ENCODE results near the gene FAM234A. TPM values are rescaled to one million over a fixed set of nuclear protein-coding genes. Genes with fewer than 3 reads are reported as not detected.
"Not testable (repeated sequence)": the region's sequence is repeated elsewhere in the genome, so short reads cannot be mapped to it uniquely, and the experiment has no call there.

The FAM234A gene
- total RNA-seq, 1 experiment from 2014 or later = 28.3 TPM

DNA sequence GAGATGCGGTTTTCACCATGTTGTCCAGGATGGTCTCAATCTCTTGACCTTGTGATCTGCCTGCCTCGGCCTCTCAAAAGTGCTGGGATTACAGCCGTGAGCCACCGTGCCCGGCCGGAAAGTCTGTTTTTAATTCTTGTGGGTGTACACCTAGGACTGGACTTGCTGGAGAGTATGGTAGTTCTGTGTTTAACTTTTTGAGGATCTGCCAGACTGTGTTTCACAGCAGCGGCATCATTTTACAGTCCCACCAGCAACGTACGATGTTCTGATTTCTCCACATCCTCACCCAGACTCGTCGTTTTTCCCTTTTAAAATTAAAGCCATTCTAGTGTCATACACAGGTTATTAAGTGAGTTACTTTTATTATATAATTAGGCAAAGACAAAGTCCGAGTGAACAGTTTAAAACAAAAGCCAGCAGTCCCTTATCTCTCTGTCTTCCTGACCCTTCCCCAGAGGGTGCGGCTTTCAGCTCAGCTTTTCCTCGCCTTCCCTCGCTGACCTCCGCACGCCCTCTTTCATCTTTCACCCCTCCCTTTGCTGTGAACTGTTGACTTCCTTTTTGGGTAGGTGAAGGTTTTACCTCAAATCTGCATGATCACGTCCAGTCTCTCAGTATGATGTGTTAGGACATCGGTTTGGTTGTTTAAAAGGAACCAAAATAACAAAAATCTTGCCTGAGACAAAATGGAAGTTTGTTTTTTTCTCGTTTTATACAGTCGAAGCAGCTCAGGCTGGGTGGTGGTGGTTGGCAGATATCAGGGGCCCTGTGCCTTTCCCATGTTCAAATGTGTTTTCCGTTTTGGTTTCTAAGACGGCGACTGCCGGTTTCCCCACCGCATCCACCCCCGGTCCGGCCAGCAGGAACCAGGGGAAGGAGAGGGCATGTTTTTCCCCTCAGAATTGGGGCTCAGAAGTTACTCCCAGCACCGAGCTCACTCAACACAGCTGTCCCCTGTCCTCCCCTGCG, 18.0 kb downstream of the FAM234A start:
- H3K27ac ChIP-seq = no peak overlapping the region
- no peaks in the 10 kb centered on the region; the same call in 1 of the 2 replicates for H3K36me3 ChIP-seq
- DNase-seq = no peak
- H3K27me3 ChIP-seq = no peaks in the 10 kb centered on the region
- no peaks in the 10 kb centered on the region for H3K9me3 ChIP-seq (replicated peaks)
- no peaks in the 10 kb centered on the region for H3K4me1 ChIP-seq
- no peak overlapping the region for H3K4me3 ChIP-seq

DNA sequence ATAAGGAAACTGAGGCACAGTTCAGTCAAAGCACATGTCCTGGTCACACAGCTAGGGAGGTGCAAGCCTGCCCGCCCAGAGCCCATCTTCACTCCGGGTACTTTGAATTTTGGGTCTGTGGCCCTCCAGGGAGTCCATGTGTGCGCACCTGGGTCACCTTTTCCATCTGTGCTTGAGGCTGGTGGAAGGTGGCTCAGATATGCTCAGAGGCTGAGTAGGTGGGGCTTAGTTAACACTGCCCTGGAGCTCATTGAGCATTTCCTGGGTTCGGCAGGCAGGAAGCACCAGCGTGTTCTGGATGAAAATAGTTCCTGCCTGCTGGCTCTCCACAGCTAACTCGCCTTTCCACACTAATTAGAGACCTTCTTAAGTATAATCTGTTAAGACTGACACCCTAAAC, 19.2 kb downstream of the FAM234A start:
- Histone ChIP-seq H3K9me3 (replicated peaks) (no peaks in the 10 kb centered on the region), H3K27ac (no peak overlapping the region), H3K4me1 (no peaks in the 10 kb centered on the region), H3K27me3 (no peaks in the 10 kb centered on the region), H3K36me3 (no peaks in the 10 kb centered on the region; the same call in 1 of the 2 replicates), H3K4me3 (no peak overlapping the region)
- no peak for DNase-seq

DNA sequence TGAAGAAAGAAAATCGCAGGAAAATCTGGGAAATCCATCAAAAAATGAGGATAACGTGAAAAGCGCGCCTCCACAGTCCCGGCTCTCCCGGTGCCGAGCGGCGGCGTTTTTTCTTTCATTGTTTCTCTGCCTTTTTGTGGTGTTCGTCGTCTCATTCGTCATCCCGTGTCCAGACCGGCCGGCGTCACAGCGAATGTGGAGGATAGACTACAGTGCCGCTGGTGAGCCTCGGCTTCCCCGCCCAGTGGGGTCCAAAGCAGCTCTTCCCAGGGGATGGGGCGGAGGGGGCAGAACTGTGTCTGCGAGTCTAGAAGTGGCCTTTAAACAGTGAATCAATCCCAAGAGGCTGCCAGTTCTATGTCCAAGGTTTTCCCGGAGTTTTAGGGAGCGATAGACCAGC, 19.8 kb downstream of the FAM234A start:
- Histone ChIP-seq H3K4me1 (no peaks in the 10 kb centered on the region), H3K36me3 (no peaks in the 10 kb centered on the region; the same call in 1 of the 2 replicates), H3K4me3 (no peak overlapping the region), H3K9me3 (replicated peaks) (no peaks in the 10 kb centered on the region), H3K27me3 (no peaks in the 10 kb centered on the region), H3K27ac (no peak overlapping the region)
- no peak for DNase-seq

DNA sequence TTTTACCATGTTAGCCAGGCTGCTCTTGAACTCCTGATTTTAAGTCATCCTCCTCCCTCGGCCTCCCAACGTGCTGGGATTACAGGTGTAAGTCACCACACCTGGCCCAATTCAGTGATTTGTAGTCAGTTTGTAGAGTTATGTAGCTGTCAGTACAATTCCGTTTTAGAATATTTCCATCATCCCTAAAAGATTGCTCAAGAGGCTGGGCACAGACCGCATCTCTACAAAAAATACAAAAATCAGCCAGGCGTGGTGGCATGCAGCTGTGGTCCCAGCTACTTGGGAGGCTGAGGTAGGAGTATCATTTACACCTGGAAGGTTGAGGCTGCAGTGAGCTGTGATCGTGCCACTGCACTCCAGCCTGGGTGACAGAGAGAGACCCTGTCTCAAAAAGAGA, 20.6 kb downstream of the FAM234A start:
- H3K27me3 ChIP-seq = no peaks in the 10 kb centered on the region
- H3K4me1 ChIP-seq = no peaks in the 10 kb centered on the region
- H3K9me3 ChIP-seq (replicated peaks) = no peaks in the 10 kb centered on the region
- no peak overlapping the region for H3K4me3 ChIP-seq
- H3K27ac ChIP-seq = no peak overlapping the region
- no peaks in the 10 kb centered on the region; the same call in 1 of the 2 replicates for H3K36me3 ChIP-seq
- DNase-seq = no peak

DNA sequence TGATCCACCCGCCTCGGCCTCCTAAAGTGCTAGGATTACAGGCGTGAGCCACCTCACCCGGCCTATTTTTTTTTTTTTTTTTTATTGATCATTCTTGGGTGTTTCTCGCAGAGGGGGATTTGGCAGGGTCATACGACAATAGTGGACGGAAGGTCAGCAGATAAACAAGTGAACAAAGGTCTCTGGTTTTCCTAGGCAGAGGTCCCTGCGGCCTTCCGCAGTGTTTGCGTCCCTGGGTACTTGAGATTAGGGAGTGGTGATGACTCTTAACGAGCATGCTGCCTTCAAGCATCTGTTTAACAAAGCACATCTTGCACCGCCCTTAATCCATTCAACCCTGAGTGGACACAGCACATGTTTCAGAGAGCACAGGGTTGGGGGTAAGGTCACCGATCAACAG, 23.5 kb downstream of the FAM234A start:
- not testable (repeated sequence) for H3K9me3 ChIP-seq (replicated peaks); H3K4me3 ChIP-seq; H3K36me3 ChIP-seq; DNase-seq; H3K27me3 ChIP-seq; H3K27ac ChIP-seq; H3K4me1 ChIP-seq

DNA sequence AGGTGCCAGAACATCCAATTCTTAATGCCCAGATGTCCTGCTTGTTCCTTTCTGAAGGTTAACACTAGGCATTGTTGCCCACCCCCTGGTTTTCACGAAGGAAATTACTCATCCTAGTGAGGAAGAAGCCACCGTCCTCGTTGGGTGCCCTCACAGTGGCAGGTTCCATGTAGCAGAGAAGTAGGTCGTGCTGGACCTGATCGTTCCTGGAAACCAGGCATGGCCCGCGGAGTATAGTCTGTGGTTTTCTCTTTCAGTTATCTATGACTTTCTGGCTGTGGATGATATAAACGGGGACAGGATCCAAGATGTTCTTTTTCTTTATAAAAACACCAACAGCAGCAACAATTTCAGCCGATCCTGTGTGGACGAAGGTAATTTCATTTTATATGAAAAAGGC, 24.6 kb downstream of the FAM234A start:
- Histone ChIP-seq H3K4me3 (no peak overlapping the region), H3K27me3 (no peaks in the 10 kb centered on the region), H3K4me1 (no peaks in the 10 kb centered on the region), H3K9me3 (replicated peaks) (no peaks in the 10 kb centered on the region), H3K27ac (no peak overlapping the region), H3K36me3 (no peaks in the 10 kb centered on the region; the same call in 1 of the 2 replicates)
- no peak for DNase-seq

DNA sequence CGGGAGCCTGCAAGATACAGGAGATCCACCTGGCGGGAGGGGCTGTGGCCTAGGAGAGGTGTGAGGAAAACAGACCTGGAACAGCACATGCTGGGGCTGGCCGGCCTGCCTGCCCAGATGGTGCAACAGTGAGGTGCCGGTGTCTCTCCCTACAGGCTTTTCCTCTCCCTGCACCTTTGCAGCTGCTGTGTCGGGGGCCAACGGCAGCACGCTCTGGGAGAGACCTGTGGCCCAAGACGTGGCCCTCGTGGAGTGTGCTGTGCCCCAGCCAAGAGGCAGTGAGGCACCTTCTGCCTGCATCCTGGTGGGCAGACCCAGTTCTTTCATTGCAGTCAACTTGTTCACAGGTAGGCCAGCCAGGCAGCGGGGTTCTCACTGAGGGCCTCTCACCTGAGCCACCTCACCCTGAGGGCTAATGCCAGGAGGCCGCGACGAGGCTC, 25.2 kb downstream of the FAM234A start:
- Histone ChIP-seq H3K9me3 (replicated peaks) (no peaks in the 10 kb centered on the region), H3K4me1 (no peaks in the 10 kb centered on the region), H3K4me3 (no peak overlapping the region), H3K27ac (no peak overlapping the region), H3K36me3 (no peaks in the 10 kb centered on the region; the same call in 1 of the 2 replicates), H3K27me3 (no peaks in the 10 kb centered on the region)
- DNase-seq = no peak

DNA sequence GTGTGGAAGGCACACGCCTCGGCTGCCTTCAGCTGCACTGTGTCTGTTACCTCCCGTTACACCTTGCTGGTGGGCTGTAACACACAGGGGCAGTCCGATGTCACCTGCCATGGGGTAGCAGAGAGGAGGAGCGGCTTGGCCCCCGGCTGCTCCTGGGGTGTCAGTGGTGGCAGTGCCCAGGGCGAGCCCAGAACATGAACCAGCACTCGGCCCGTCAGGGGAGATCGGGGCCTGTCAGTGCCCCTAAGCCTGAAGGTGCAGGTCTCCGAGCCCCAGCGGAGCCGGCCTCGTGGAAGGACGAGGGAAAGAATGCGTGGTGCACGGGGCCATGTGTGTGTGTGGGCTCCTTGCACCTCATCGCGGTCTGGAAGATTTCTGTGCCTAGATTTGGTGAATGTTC, 25.7 kb downstream of the FAM234A start:
- Histone ChIP-seq H3K4me1 (peaks cover 1% of the 10 kb centered on the region; the same call in 1 of the 2 replicates), H3K27ac (no peak overlapping the region), H3K9me3 (replicated peaks) (no peaks in the 10 kb centered on the region), H3K27me3 (no peaks in the 10 kb centered on the region), H3K36me3 (no peaks in the 10 kb centered on the region; the same call in 1 of the 2 replicates), H3K4me3 (no peak overlapping the region)
- no peak for DNase-seq

DNA sequence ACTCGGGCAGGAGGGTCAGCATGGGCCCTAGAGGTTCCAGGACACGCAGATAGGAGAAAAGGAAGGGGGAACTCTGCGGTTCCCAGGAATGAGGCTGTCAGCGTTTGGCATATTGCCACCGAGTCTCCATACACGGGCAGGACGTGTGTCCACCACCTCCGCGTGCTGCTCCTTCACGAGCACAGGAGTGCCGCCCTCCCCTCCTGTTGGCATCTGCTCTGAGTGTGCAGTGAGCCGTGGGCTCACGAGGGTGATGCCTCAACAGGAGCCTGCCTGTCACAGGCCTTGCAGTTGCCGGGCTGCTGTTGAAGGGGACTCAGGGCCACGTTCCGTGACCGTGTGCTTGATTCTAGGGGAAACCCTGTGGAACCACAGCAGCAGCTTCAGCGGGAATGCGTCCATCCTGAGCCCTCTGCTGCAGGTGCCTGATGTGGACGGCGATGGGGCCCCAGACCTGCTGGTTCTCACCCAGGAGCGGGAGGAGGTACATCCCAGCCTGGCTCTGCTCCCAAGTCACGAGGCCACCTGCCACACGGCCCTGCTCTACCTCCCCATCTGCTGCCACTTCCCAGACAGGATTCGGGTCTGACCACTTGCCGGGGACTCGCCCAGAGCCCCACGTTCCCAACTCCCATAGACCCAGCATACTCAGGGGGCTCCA, 26.5 kb downstream of the FAM234A start:
- H3K9me3 ChIP-seq (replicated peaks) = no peaks in the 10 kb centered on the region
- no peaks in the 10 kb centered on the region for H3K27me3 ChIP-seq
- no peak for DNase-seq
- peaks cover 9% of the 10 kb centered on the region; the same call in 1 of the 2 replicates for H3K4me1 ChIP-seq
- no peak overlapping the region for H3K4me3 ChIP-seq
- no peak overlapping the region for H3K27ac ChIP-seq
- no peaks in the 10 kb centered on the region; the same call in 1 of the 2 replicates for H3K36me3 ChIP-seq

DNA sequence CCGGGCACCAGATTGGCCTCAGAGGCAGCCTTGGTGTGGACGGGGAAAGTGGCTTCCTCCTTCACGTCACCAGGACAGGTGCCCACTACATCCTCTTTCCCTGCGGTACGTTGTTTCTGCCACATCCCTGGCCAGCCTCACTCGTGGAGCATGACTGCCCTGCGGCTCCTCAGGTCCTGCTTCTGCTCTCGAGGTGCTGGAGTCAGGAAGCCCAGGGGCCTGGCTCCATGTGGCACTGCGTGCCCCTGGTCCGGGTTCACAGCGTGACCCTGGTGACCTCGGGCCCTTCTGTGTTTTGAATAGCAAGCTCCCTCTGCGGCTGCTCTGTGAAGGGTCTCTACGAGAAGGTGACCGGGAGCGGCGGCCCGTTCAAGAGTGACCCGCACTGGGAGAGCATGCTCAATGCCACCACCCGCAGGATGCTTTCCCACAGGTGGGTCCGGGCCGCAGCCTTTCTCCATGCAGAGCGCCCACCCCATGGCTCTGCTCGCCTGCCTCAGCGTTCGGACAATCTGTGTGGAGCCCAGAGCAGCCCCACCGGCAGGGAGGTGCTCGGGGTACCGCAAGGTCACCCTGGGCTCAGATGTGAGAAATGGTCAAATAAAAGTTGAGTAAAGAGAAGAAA, 27.6 kb downstream of the FAM234A start:
- H3K27ac ChIP-seq = no peak overlapping the region

DNA sequence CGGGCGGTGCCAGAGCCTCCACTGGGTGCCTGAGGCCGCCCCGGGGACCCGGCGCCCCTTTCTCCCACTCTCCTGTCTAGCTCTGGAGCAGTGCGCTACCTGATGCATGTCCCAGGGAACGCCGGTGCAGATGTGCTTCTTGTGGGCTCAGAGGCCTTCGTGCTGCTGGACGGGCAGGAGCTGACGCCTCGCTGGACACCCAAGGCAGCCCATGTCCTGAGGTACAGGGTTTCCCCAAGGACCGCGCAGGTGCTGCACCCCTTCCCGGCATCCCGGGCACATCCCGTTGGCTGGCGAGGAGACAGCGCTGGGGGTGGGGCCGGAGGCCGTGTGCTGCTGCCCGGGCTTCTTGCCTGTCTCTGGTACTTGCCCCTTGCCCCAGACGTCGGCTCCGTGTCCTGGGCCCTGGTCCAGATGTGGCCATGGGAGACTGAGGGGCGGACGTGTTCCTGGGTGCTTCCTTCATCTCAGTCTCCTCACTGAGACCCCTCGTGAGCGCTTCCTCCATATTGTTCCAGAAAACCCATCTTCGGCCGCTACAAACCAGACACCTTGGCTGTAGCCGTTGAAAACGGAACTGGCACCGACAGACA, 28.7 kb downstream of the FAM234A start:
- H3K27me3 ChIP-seq = no peaks in the 10 kb centered on the region
- H3K4me3 ChIP-seq = no peak overlapping the region
- H3K4me1 ChIP-seq = peaks cover 12% of the 10 kb centered on the region; the same call in 1 of the 2 replicates
- DNase-seq = no peak
- no peak overlapping the region for H3K27ac ChIP-seq
- no peaks in the 10 kb centered on the region for H3K36me3 ChIP-seq
- H3K9me3 ChIP-seq (replicated peaks) = no peaks in the 10 kb centered on the region

More for the DNA sequence above, 27.6 kb downstream of the FAM234A start:
- Histone ChIP-seq H3K27me3 (no peaks in the 10 kb centered on the region), H3K36me3 (no peaks in the 10 kb centered on the region), H3K4me3 (no peak overlapping the region), H3K9me3 (replicated peaks) (no peaks in the 10 kb centered on the region), H3K4me1 (peaks cover 12% of the 10 kb centered on the region; the same call in 1 of the 2 replicates)
- no peak for DNase-seq

DNA sequence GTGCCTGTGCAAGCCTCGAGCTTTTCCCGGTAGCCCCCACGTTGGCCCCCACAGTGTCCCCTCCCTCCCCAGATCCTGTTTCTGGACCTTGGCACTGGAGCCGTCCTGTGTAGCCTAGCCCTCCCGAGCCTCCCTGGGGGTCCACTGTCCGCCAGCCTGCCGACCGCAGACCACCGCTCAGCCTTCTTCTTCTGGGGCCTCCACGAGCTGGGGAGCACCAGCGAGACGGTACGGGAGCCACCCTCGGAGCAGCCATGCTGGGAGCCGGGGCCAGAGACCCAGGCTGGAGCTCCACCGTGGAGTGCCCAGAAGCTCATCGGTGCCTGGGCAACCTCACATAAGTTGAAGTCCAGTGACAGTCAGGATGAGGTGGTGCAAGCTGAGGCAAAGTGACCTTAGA, 29.3 kb downstream of the FAM234A start:
- peaks cover 12% of the 10 kb centered on the region; the same call in 1 of the 2 replicates for H3K4me1 ChIP-seq
- no peak overlapping the region for H3K27ac ChIP-seq
- H3K4me3 ChIP-seq = no peak overlapping the region
- no peaks in the 10 kb centered on the region for H3K9me3 ChIP-seq (replicated peaks)
- no peaks in the 10 kb centered on the region for H3K36me3 ChIP-seq
- no peak for DNase-seq
- H3K27me3 ChIP-seq = no peaks in the 10 kb centered on the region

DNA sequence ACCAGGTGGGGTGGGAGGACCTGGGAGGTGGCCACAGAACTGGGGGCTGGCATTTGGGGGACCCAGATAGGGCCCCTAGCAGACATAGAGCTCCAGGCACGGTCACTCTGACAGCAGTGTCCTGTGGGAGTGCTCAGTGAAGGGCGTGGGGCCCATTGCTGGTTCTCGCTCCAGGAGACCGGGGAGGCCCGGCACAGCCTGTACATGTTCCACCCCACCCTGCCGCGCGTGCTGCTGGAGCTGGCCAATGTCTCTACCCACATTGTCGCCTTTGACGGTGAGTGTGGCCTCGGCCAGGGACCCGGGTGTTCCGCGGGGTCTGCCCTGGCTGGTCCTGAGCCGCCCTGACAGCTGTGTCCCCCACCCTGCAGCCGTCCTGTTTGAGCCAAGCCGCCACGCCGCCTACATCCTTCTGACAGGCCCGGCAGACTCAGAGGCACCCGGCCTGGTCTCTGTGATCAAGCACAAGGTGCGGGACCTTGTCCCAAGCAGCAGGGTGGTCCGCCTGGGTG, 29.9 kb downstream of the FAM234A start:
- Histone ChIP-seq H3K27me3 (no peaks in the 10 kb centered on the region), H3K4me1 (peaks cover 12% of the 10 kb centered on the region; the same call in 1 of the 2 replicates), H3K9me3 (replicated peaks) (no peaks in the 10 kb centered on the region), H3K36me3 (no peaks in the 10 kb centered on the region), H3K4me3 (no peak overlapping the region), H3K27ac (no peak overlapping the region)
- no peak for DNase-seq

DNA sequence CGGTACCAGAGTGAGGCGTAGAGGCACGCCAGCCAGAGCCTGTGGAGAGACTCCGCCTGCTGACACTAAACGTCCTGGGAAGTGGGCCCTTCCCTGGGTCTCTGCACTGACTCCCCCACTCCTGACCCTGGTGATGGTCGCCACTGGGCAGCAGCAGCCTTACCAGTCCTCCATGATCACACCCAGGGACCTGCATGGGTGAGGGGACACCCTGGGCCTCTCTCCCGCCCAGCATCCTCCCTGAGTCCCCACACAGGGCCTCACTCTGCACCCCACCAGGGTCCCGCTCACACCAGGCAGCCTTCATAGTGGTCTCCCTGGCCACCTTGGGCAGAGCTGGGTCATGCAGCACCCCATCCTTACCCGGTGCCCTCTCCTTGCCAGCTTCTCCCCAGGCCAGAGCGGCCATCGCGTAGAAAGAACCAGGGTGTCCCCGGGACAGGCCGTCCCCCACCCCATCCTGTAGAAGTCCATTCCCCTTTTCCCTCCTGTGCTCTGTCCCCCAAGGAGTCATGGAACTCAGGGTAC, 30.4 kb downstream of the FAM234A start:
- Histone ChIP-seq H3K27me3 (no peaks in the 10 kb centered on the region), H3K27ac (no peak overlapping the region), H3K36me3 (no peaks in the 10 kb centered on the region), H3K4me1 (peaks cover 12% of the 10 kb centered on the region; the same call in 1 of the 2 replicates), H3K4me3 (no peak overlapping the region), H3K9me3 (replicated peaks) (no peaks in the 10 kb centered on the region)
- DNase-seq = no peak
